ENCODE data around the gene ZNRF3. TPM values are rescaled to one million over a fixed set of nuclear protein-coding genes. Genes with fewer than 3 reads are reported as not detected.
"Not testable (repeated sequence)": the region's sequence is repeated elsewhere in the genome, so short reads cannot be mapped to it uniquely, and the experiment has no call there.

ZNRF3 gene
- total RNA-seq, 4 donors from 2014 or later: 17.2 to 22.8 (median 19.5) TPM

GRCh38 chr22:28864878-28865596, 18.3 kb upstream of the ZNRF3 start:
- DNase-seq (ENCODE audit: low spot score in 2 of 2): no peak
- WGBS, 2 donors: 86 to 92% methylated on average over 8 of the region's 8 CpGs
- no peak overlapping the region for H3K4me3 ChIP-seq (ENCODE audit: low read depth, poor library complexity, severe bottlenecking)
- intact Hi-C loops (cut with DNase I; ENCODE audit: low total_unique reads): loop anchor here (5.0 kb wide), 1 partner anchor 167 kb away; no protein-coding TSS in a partner anchor
- TF ChIP-seq POLR2A (IDR thresholded peaks at IDR 0.05): no peak
- TF ChIP-seq, protein P1, sequence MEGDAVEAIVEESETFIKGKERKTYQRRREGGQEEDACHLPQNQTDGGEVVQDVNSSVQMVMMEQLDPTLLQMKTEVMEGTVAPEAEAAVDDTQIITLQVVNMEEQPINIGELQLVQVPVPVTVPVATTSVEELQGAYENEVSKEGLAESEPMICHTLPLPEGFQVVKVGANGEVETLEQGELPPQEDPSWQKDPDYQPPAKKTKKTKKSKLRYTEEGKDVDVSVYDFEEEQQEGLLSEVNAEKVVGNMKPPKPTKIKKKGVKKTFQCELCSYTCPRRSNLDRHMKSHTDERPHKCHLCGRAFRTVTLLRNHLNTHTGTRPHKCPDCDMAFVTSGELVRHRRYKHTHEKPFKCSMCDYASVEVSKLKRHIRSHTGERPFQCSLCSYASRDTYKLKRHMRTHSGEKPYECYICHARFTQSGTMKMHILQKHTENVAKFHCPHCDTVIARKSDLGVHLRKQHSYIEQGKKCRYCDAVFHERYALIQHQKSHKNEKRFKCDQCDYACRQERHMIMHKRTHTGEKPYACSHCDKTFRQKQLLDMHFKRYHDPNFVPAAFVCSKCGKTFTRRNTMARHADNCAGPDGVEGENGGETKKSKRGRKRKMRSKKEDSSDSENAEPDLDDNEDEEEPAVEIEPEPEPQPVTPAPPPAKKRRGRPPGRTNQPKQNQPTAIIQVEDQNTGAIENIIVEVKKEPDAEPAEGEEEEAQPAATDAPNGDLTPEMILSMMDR (IDR thresholded peaks at IDR 0.05): no peak

DNA sequence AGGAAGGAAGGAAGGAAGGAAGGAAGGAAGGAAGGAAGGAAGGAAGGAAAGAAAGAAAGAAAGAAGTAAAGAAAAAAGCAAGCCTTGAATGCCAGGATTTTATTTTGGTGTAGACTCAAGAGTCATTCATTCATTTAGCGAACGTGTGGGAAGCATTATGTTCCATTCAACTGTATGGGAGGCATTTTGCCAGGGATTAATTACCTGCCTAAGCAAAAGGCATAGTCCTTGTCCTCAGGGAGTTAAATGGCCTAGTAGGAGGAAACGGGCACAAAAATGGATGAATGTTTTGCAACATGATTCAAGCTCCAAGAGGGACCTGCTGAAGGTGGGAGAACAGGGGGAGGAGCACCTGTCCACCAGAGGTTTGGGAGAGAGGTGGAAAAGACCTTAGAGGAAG, 16.2 kb upstream of the ZNRF3 start:
- no peak for TF ChIP-seq POLR2A (IDR thresholded peaks at IDR 0.05)
- TF ChIP-seq, protein P1 (IDR thresholded peaks at IDR 0.05): no peak
- no peak for DNase-seq (ENCODE audit: low spot score in 2 of 2)
- intact Hi-C loops (cut with DNase I; ENCODE audit: low total_unique reads): no loop called here
- no peak overlapping the region for H3K4me3 ChIP-seq (ENCODE audit: low read depth, poor library complexity, severe bottlenecking)
- WGBS, 2 donors: 30 to 44% methylated on average over 3 of the region's 3 CpGs

GRCh38 chr22:28868389-28868788, 15.0 kb upstream of the ZNRF3 start:
- H3K4me3 ChIP-seq (ENCODE audit: low read depth, poor library complexity, severe bottlenecking); intact Hi-C loops (cut with DNase I; ENCODE audit: low total_unique reads); DNase-seq (ENCODE audit: low spot score in 2 of 2): not testable (repeated sequence)
- WGBS, 2 donors: 72 to 76% methylated on average over 8 of the region's 8 CpGs

GRCh38 chr22:28869736-28870135, 13.6 kb upstream of the ZNRF3 start:
- 91 to 93% methylated on average over 2 of the region's 2 CpGs for WGBS, 2 donors
- H3K4me3 ChIP-seq (ENCODE audit: low read depth, poor library complexity, severe bottlenecking): no peak overlapping the region
- no peak for DNase-seq (ENCODE audit: low spot score in 2 of 2)
- TF ChIP-seq POLR2A (IDR thresholded peaks at IDR 0.05): no peak
- TF ChIP-seq, protein P1 (IDR thresholded peaks at IDR 0.05): no peak
- intact Hi-C loops (cut with DNase I; ENCODE audit: low total_unique reads): no loop called here

DNA sequence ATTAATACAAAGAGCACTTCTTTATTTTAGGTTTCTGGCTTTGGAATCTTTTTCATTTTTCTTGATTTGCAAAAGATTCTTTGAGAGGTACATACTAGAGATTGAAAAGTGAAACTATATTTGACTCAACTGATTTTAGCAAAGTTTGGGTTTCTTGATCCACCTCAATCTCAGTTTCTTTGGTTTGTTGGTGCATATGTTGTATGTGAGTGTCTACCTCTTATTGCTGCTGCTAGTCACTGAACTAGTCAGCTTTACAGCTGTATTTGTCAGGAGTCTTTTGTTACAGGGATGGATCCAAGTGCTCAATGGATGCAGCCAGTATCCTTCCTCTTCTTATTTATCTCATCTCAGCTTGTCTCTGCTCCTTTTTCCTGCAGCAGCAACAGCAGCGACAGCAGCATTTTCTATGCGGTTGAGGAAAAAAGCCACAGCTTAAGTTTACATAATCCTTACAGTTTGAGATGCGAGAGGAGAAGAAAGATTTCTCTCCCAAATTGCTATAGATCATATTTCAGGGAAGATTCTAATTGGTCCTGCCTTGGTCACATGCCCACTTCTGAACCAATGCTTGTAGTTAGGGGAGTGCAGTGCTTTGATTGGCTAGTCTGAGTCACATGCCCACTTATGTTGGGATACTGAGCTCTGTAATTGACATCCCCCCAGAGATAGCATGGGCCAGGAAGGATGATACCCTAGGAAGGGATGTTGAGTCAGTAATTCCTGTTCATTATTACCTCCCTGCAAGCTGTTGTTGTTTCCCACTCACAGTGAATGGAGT, 10.0 kb upstream of the ZNRF3 start:
- intact Hi-C loops (cut with DNase I; ENCODE audit: low total_unique reads): no loop called here
- no peak for DNase-seq (ENCODE audit: low spot score in 2 of 2)
- 90 to 97% methylated on average over 3 of the region's 3 CpGs for WGBS, 2 donors
- H3K4me3 ChIP-seq (ENCODE audit: low read depth, poor library complexity, severe bottlenecking): no peak overlapping the region
- no peak for TF ChIP-seq POLR2A (IDR thresholded peaks at IDR 0.05)
- TF ChIP-seq, protein P1 (IDR thresholded peaks at IDR 0.05): no peak

DNA sequence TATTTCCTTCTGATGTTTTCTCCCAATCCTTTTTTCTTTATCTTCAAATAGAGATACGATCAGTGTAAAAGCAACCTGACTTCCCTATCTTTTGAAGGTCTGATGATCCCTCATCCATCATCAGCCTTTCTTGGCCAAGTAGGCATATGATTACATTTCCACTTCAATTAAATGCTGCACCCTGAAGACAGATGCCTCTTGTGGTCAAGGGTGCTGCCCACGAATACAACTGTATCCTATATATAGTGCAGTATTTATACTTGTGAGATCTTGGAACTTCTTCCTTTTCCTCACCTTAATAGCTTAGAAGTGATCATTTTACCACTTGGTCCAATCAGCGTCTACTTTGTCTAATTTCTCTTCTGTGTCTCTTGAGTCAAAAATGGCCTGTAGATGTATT, 9.3 kb upstream of the ZNRF3 start:
- TF ChIP-seq, protein P1 (IDR thresholded peaks at IDR 0.05): no peak
- TF ChIP-seq POLR2A (IDR thresholded peaks at IDR 0.05): no peak
- DNase-seq (ENCODE audit: low spot score in 2 of 2): no peak
- H3K4me3 ChIP-seq (ENCODE audit: low read depth, poor library complexity, severe bottlenecking): no peak overlapping the region
- 82 to 86% methylated on average over 3 of the region's 3 CpGs for WGBS, 2 donors
- intact Hi-C loops (cut with DNase I; ENCODE audit: low total_unique reads): no loop called here
